Activated CD4-positive, alpha-beta T cell treated with anti-CD3 and anti-CD28 coated beads, Interleukin-2, Interleukin-4, amounts not matched to agents 100 ng/mL and 50 ng/mL, durations not matched to agents 16 hours and 8 hours (primary cell): ENCODE data around the gene BAG2.
A peak's percentile ranks its signal among the peaks of the same experiment; 100 is the strongest.

Experiments used
- DNase-seq: peaks from one replicate; pipeline ENCODE4 v3.0.0-alpha.2; 2020; ENCODE audit warnings: low spot score

Gene BAG2

DNA sequence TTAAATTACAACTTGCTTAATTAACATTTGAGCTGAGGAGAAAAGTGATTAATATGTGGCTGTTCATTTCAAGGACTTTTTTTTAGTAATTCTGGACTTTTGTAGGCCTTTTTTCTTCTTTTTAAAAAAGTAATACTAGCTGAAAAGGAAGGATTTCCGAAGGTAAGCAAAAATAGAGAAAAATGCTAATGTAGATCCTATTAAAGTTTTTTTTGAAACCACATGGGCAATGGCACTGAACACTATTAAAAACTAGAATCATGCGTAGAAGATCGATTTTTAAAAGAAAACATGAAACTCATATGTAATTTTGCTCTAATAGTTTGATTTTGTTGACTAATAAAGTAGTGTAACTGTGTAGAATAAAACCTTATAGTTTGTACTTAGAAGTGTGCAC lies 2.4 kb downstream of the BAG2 start:
- DNase-seq: no peak

- DNase-seq: no peak
These were observed 5.6 kb downstream of the BAG2 start for GRCh38 chr6:57177545-57178265.

GRCh38 chr6:57180596-57180995 lies 8.5 kb downstream of the BAG2 start:
- no peak for DNase-seq

GRCh38 chr6:57182017-57182432 lies 9.9 kb downstream of the BAG2 start:
- DNase-seq: no peak

- DNase-seq: no peak
These were observed 11.2 kb downstream of the BAG2 start for GRCh38 chr6:57183336-57183735.

DNA sequence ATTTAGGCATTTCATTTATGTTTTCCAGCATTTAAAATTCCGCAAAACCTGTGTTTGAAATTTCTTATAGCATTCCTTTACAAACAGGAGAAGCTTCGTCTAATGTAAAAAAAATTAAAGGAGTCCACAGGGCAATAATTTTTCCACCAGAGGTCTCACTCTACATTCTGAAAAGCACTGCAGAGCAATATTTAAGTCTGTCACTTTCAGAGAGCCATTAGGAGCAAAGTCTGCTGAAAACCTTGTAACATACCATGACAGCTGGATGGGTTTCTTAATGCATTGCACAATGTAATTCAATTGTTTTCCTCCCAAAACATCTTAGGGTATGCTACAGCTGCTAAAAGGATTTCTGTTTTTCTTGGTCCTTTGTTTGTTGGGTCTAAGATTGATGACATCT lies 18.0 kb downstream of the BAG2 start:
- no peak for DNase-seq

GRCh38 chr6:57193177-57193576 lies 21.1 kb downstream of the BAG2 start:
- DNase-seq: no peak

- DNase-seq: no peak
These were observed 23.3 kb downstream of the BAG2 start for GRCh38 chr6:57195457-57195856.

DNA sequence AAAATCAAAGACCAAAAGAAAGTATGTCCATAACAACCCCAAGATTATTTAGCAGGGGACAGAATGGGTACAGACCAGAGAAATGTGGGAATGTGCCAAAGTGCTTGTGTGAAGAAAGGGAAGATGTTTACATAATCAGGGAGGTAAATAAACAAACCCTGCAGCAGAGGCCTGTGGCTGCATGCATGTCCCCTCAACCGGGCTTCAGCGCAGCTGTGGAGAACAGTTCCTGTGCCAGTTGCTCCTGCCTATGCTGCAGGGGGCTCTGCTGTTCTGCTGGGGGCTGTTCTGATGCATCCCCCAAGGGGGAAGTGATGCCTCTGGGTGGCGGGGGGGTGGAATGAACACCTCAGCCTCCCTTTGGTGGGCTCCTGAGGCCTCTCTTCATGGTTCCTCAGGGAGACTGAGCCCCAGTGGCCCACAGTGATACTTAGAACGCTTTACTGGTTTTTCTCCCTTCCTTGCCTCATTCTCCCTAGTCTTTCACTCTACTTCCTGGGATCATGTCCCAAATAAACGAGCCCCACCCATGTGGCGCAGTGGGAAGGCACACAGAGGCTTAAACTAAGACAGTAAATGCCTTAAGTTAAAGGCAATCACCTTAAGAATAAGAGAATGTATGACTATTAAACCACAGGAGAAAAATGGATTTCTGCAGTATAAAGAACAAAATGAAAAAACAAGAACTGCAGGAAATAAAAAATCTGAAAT lies 27.0 kb downstream of the BAG2 start:
- DNase-seq: no peak

GRCh38 chr6:57201718-57202117 lies 29.6 kb downstream of the BAG2 start:
- DNase-seq: no peak

GRCh38 chr6:57205550-57206328 lies 33.6 kb downstream of the BAG2 start:
- DNase-seq: no peak

DNA sequence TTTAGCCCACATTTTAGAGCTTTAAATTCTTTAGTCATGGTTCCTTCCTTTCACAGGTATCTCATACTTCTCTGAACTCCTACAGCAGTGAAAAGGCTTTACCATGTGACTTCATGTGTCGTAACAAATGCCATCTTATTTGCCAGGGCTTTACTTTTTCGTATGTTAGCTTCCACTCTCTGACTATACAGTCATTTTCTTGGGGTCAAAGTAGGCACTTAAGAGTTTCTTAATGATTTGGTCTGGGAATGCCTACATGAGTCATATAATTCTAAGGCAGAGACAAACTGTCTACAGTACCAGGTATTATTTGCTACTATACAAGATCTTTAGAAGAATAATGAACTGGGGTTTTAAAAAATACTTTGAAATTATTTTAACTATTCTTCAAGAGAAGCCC lies 35.0 kb downstream of the BAG2 start:
- DNase-seq: peak; percentile 28

- DNase-seq: peak; percentile 32
These were observed 35.7 kb downstream of the BAG2 start for GRCh38 chr6:57207872-57208271.

DNA sequence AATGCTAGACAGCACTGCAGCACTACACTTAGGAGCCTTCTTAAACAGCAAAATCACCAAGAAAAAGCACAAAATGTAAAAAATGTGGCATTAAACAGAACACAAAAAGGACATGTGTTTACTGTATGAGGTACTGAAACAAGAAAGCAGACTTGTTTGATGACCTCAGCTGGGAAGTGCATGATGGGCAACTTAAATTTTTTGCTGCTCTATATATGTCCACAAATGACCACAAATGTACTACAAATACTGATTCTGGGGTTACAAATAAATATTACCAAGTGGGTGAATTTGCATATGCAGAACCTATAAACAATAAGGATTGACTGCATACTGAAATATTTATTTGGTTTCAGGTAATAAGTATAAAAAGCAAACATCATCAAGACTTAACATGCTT lies 36.9 kb downstream of the BAG2 start:
- no peak for DNase-seq

DNA sequence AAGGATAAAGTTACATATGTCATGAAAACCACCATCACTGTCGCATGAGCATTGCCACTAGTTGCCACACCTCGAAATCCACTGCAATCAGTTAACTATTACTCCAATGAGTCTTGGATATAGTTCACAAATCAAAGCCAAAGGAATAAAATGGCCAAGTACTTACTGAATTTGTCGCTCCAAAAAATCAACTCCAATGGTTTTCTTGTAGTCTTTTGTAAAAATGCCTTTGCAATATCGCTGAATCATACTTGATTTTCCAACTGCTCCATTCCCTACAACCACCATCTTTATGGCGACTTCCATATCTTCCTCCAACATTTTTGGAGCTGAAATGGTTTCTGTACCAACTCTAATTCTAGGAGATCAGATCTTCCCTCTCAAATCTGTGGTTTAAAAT lies 37.9 kb downstream of the BAG2 start:
- DNase-seq: no peak

- DNase-seq: no peak
These were observed 43.1 kb downstream of the BAG2 start for GRCh38 chr6:57215260-57215659.

GRCh38 chr6:57216235-57217101 lies 44.3 kb downstream of the BAG2 start:
- no peak for DNase-seq

DNA sequence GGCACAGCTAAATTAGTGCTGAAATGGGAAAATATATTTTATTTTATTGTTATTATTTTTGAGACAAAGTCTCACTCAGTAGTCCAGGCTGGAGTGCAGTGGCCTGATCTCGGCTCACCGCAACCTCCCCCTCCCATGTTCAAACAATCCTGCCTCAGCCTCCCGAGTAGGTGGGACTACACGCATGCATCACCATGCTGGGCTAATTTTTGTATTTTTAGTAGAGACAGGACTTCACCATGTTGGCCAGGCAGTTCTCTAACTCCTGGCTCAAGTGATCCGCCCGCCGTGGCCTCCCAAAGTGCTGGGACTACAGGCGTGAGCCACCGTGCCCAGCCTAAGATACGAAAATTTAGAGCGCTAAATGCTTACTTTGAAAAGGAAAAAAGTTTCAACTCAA lies 45.1 kb downstream of the BAG2 start:
- no peak for DNase-seq

GRCh38 chr6:57220083-57220703 lies 48.1 kb downstream of the BAG2 start:
- DNase-seq: no peak

GRCh38 chr6:57221191-57221935 lies 49.2 kb downstream of the BAG2 start:
- peak; percentile 58 for DNase-seq
